ENCODE results near the gene CXorf49.
"Not testable (repeated sequence)": the region's sequence is repeated elsewhere in the genome, so short reads cannot be mapped to it uniquely, and the experiment has no call there.

The CXorf49 gene

GRCh38 chrX:71718185-71718584 is at the start of gene CXorf49:
Gene CXorf49 (minus strand): TSS chrX:71718285. CDS start chrX:71718151, 134 bp downstream.
- H3K27ac ChIP-seq; H3K4me1 ChIP-seq; intact Hi-C loops (cut with DNase I; ENCODE audit: low total_unique reads); DNase-seq; H3K9me3 ChIP-seq; H3K27me3 ChIP-seq; H3K36me3 ChIP-seq; H3K4me3 ChIP-seq: not testable (repeated sequence)

GRCh38 chrX:71767134-71767533 is 49.0 kb upstream of the CXorf49 start:
- H3K4me3 ChIP-seq; H3K27ac ChIP-seq; H3K36me3 ChIP-seq; H3K27me3 ChIP-seq; DNase-seq; intact Hi-C loops (cut with DNase I; ENCODE audit: low total_unique reads); H3K9me3 ChIP-seq; H3K4me1 ChIP-seq: not testable (repeated sequence)

- H3K4me3 ChIP-seq; H3K4me1 ChIP-seq; H3K9me3 ChIP-seq; H3K27ac ChIP-seq; intact Hi-C loops (cut with DNase I; ENCODE audit: low total_unique reads); DNase-seq; H3K36me3 ChIP-seq; H3K27me3 ChIP-seq: not testable (repeated sequence)
Observed at GRCh38 chrX:71765613-71766012, 47.5 kb upstream of the CXorf49 start.

GRCh38 chrX:71764832-71765231 is 46.7 kb upstream of the CXorf49 start:
- H3K4me3 ChIP-seq; H3K27ac ChIP-seq; H3K4me1 ChIP-seq; H3K27me3 ChIP-seq; H3K9me3 ChIP-seq; DNase-seq; H3K36me3 ChIP-seq; intact Hi-C loops (cut with DNase I; ENCODE audit: low total_unique reads): not testable (repeated sequence)

- intact Hi-C loops (cut with DNase I; ENCODE audit: low total_unique reads), result not testable (repeated sequence)
Observed at GRCh38 chrX:71763049-71763448, 45.0 kb upstream of the CXorf49 start, which contains the start of gene CXorf49B. Gene CXorf49B (plus strand): TSS chrX:71763349. CDS start chrX:71763424, 75 bp downstream.

GRCh38 chrX:71760688-71761281 is 42.7 kb upstream of the CXorf49 start:
- H3K4me3 ChIP-seq; DNase-seq; intact Hi-C loops (cut with DNase I; ENCODE audit: low total_unique reads); H3K9me3 ChIP-seq; H3K4me1 ChIP-seq; H3K27me3 ChIP-seq; H3K36me3 ChIP-seq; H3K27ac ChIP-seq: not testable (repeated sequence)

More at GRCh38 chrX:71763049-71763448, 45.0 kb upstream of the CXorf49 start, which contains the start of gene CXorf49B:
- H3K27me3 ChIP-seq, H3K4me1 ChIP-seq, H3K27ac ChIP-seq, H3K9me3 ChIP-seq, DNase-seq, H3K36me3 ChIP-seq, H3K4me3 ChIP-seq: not testable (repeated sequence)

- intact Hi-C loops (cut with DNase I; ENCODE audit: low total_unique reads); DNase-seq; H3K4me1 ChIP-seq; H3K27me3 ChIP-seq; H3K36me3 ChIP-seq; H3K9me3 ChIP-seq; H3K27ac ChIP-seq; H3K4me3 ChIP-seq: not testable (repeated sequence)
Observed at GRCh38 chrX:71720289-71720886, 2.3 kb upstream of the CXorf49 start.

- H3K4me1 ChIP-seq; H3K27me3 ChIP-seq; H3K4me3 ChIP-seq; H3K27ac ChIP-seq; intact Hi-C loops (cut with DNase I; ENCODE audit: low total_unique reads); H3K9me3 ChIP-seq; H3K36me3 ChIP-seq; DNase-seq: not testable (repeated sequence)
Observed at GRCh38 chrX:71719195-71719594, 1.1 kb upstream of the CXorf49 start.

GRCh38 chrX:71716323-71716722 is 1.8 kb downstream of the CXorf49 start:
- H3K27me3 ChIP-seq; DNase-seq; H3K4me3 ChIP-seq; H3K27ac ChIP-seq; H3K9me3 ChIP-seq; H3K36me3 ChIP-seq; intact Hi-C loops (cut with DNase I; ENCODE audit: low total_unique reads); H3K4me1 ChIP-seq: not testable (repeated sequence)

GRCh38 chrX:71715551-71715950 is 2.5 kb downstream of the CXorf49 start:
- H3K36me3 ChIP-seq; H3K4me3 ChIP-seq; H3K27ac ChIP-seq; H3K4me1 ChIP-seq; H3K9me3 ChIP-seq; H3K27me3 ChIP-seq; DNase-seq; intact Hi-C loops (cut with DNase I; ENCODE audit: low total_unique reads): not testable (repeated sequence)

GRCh38 chrX:71714064-71714463 is 4.0 kb downstream of the CXorf49 start:
- H3K27me3 ChIP-seq; H3K4me1 ChIP-seq; H3K4me3 ChIP-seq; H3K36me3 ChIP-seq; H3K27ac ChIP-seq; DNase-seq; intact Hi-C loops (cut with DNase I; ENCODE audit: low total_unique reads); H3K9me3 ChIP-seq: not testable (repeated sequence)

- H3K36me3 ChIP-seq; H3K4me3 ChIP-seq; H3K4me1 ChIP-seq; H3K27ac ChIP-seq; DNase-seq; H3K27me3 ChIP-seq; intact Hi-C loops (cut with DNase I; ENCODE audit: low total_unique reads); H3K9me3 ChIP-seq: not testable (repeated sequence)
Observed at GRCh38 chrX:71702853-71703252, 15.2 kb downstream of the CXorf49 start.

- H3K9me3 ChIP-seq; DNase-seq; H3K27me3 ChIP-seq; H3K4me1 ChIP-seq; H3K4me3 ChIP-seq; H3K36me3 ChIP-seq; H3K27ac ChIP-seq; intact Hi-C loops (cut with DNase I; ENCODE audit: low total_unique reads): not testable (repeated sequence)
Observed at GRCh38 chrX:71699023-71699344, 19.1 kb downstream of the CXorf49 start.

- intact Hi-C loops (cut with DNase I; ENCODE audit: low total_unique reads); H3K27ac ChIP-seq; H3K27me3 ChIP-seq; H3K4me1 ChIP-seq; H3K4me3 ChIP-seq; H3K36me3 ChIP-seq; H3K9me3 ChIP-seq; DNase-seq: not testable (repeated sequence)
Observed at GRCh38 chrX:71698299-71699022, 19.6 kb downstream of the CXorf49 start.

All from tibial artery (tissue), 4 donors.